OCI-M2 (cell line): ENCODE results near the gene AP4E1.
"Not testable (repeated sequence)": the region's sequence is repeated elsewhere in the genome, so short reads cannot be mapped to it uniquely, and the experiment has no call there.

Experiments used
- DNase-seq: peaks from one replicate; lab custom pipeline; 2025; ENCODE audit not compliant: unreplicated experiment; lab: John Stamatoyannopoulos, UW

The AP4E1 gene

GRCh38 chr15:50908209-50909009 is at the start of gene AP4E1:
TSS of gene AP4E1 (plus strand) at chr15:50908683. CDS start at chr15:50908779, 96 bp downstream.
- peak; percentile 56 for DNase-seq

GRCh38 chr15:50860824-50861223 is 47.7 kb upstream of the AP4E1 start:
- DNase-seq, result no peak

GRCh38 chr15:50862553-50862952 is 45.9 kb upstream of the AP4E1 start:
- no peak for DNase-seq

- DNase-seq, result no peak
These were observed 43.6 kb upstream of the AP4E1 start for GRCh38 chr15:50864873-50865272.

- DNase-seq, result no peak
These were observed 42.7 kb upstream of the AP4E1 start for GRCh38 chr15:50865515-50866353.

GRCh38 chr15:50871832-50872231 is 36.7 kb upstream of the AP4E1 start:
- DNase-seq, result no peak

GRCh38 chr15:50872832-50873426 is 35.6 kb upstream of the AP4E1 start:
- DNase-seq, result no peak

- no peak for DNase-seq
These were observed 34.5 kb upstream of the AP4E1 start for GRCh38 chr15:50873935-50874361.

GRCh38 chr15:50875238-50875637 is 33.2 kb upstream of the AP4E1 start:
- DNase-seq, result not testable (repeated sequence)

- DNase-seq, result no peak
These were observed 32.1 kb upstream of the AP4E1 start for GRCh38 chr15:50876260-50876988.

- DNase-seq, result peak; percentile 60
These were observed 31.5 kb upstream of the AP4E1 start for GRCh38 chr15:50876989-50877360.

- DNase-seq, result no peak
These were observed 29.4 kb upstream of the AP4E1 start for GRCh38 chr15:50879016-50879617.

- no peak for DNase-seq
These were observed 28.3 kb upstream of the AP4E1 start for GRCh38 chr15:50880206-50880605.

- no peak for DNase-seq
These were observed 27.8 kb upstream of the AP4E1 start for GRCh38 chr15:50880651-50881114.

- no peak for DNase-seq
These were observed 27.1 kb upstream of the AP4E1 start for GRCh38 chr15:50881121-50882048.

GRCh38 chr15:50883903-50884302 is 24.6 kb upstream of the AP4E1 start:
- DNase-seq, result no peak

GRCh38 chr15:50884540-50884939 is 23.9 kb upstream of the AP4E1 start:
- DNase-seq, result no peak

GRCh38 chr15:50886139-50886467 is 22.4 kb upstream of the AP4E1 start:
- no peak for DNase-seq

- no peak for DNase-seq
These were observed 21.7 kb upstream of the AP4E1 start for GRCh38 chr15:50886611-50887345.
